Stimulated activated CD4-positive, alpha-beta T cell treated with anti-CD3 and anti-CD28 coated beads, Interleukin-2, amount 100 ng/mL, for 48 hours (primary cell): Measurements from ENCODE around the gene ERICH4.
"Not testable (repeated sequence)": the region's sequence is repeated elsewhere in the genome, so short reads cannot be mapped to it uniquely, and the experiment has no call there.

Experiments used
- DNase-seq, 2 donors: peaks; one replicate each; pipeline ENCODE4 v3.0.0-alpha.2; 2020

Gene ERICH4

GRCh38 chr19:41478875-41479756 lies 36.2 kb downstream of the ERICH4 start:
- DNase-seq, result no peak

GRCh38 chr19:41479757-41480191 lies 36.8 kb downstream of the ERICH4 start:
- no peak for DNase-seq

GRCh38 chr19:41480336-41480735 lies 37.4 kb downstream of the ERICH4 start:
- DNase-seq, result no peak

GRCh38 chr19:41484822-41485221 lies 41.9 kb downstream of the ERICH4 start:
- DNase-seq, result no peak

GRCh38 chr19:41486953-41487352 lies 44.0 kb downstream of the ERICH4 start:
- not testable (repeated sequence) for DNase-seq

- DNase-seq, result no peak
Measured at GRCh38 chr19:41492843-41493242, 49.9 kb downstream of the ERICH4 start.
